Heart left ventricle (tissue), 16 donors: ENCODE measurements around the gene HMGXB4. TPM values are rescaled to one million over a fixed set of nuclear protein-coding genes. Genes with fewer than 3 reads are reported as not detected.
A peak's percentile ranks its signal among the peaks of the same experiment; 100 is the strongest.

Experiments
- ATAC-seq, 4 donors: fragments of 200-7000 bp; cut with Tn5 transposase; one replicate each; pipeline ENCODE4 v1.9.1; 2020 to 2022; ENCODE audit warnings: moderate library complexity in 4 of 4, mild to moderate bottlenecking in 3 of 4, moderate number of reproducible peaks in 1 of 4
- DNase-seq, 5 donors: peaks; one replicate each; pipeline ENCODE4 v3.0.0-alpha.2; 2020
- H3K27ac ChIP-seq, 12 donors: fragments of 200-600 bp; sonication (generic) in 4 of 12; one replicate each; pipeline versions ENCODE4 v1.5.0 to v1.8.0; 2016 to 2022; ENCODE audit warnings: mild to moderate bottlenecking in 2 of 12
- H3K27me3 ChIP-seq, 9 donors: fragments of 200-600 bp; sonication (generic) in 2 of 9; one replicate each; pipeline versions ENCODE4 v1.5.1 to v1.8.0; 2016 to 2022; ENCODE audit warnings: mild to moderate bottlenecking in 3 of 9
- H3K36me3 ChIP-seq, 9 donors: fragments of 200-600 bp; sonication (generic) in 2 of 9; one replicate each; pipeline versions ENCODE4 v1.5.0 to v1.8.0; 2018 to 2022; ENCODE audit warnings: mild to moderate bottlenecking in 2 of 9
- H3K4me1 ChIP-seq, 12 donors: fragments of 200-600 bp; sonication (generic) in 4 of 12; one replicate each; pipeline versions ENCODE4 v1.5.0 to v1.8.0; 2016 to 2022; ENCODE audit warnings: mild to moderate bottlenecking in 3 of 12
- H3K4me3 ChIP-seq, 12 donors: fragments of 200-600 bp; sonication (generic) in 4 of 12; one replicate each; pipeline versions ENCODE4 v1.5.0 to v1.8.0; 2017 to 2022; ENCODE audit warnings: mild to moderate bottlenecking in 9 of 12, moderate library complexity in 4 of 12
- H3K9me3 ChIP-seq, 12 donors: fragments of 200-600 bp; sonication (generic) in 4 of 12; one replicate each; pipeline versions ENCODE4 v1.5.0 to v1.8.0; 2016 to 2022; ENCODE audit warnings: mild to moderate bottlenecking in 1 of 12
- POLR2A ChIP-seq, 2 donors: fragments of 450-650 bp; IDR thresholded peaks; one replicate each; pipeline ENCODE4 v1.6.1; 2017; ENCODE audit warnings: antibody characterized with exemption in 2 of 2, mild to moderate bottlenecking in 2 of 2, moderate library complexity in 2 of 2
- WGBS, 4 donors: extraction: QIAGEN DNeasy Blood & Tissue Kit in 2 of 4; methylation state at CpG; one replicate each; pipeline versions ENCODE4 v1.1.5 to v1.1.7; 2013 to 2018; 5-methylcytosine and 5-hydroxymethylcytosine counted together
- intact Hi-C, 10 donors: fragments of 100-400 bp; cut with DNase I; formaldehyde crosslinking; loops; one replicate each; pipeline versions ENCODE4 v1.11.1 to v1.14.2; 2022
- polyA plus RNA-seq, 2 donors: library from polyadenylated mRNA; stranded (reverse); fragments of 200-250 nt; gene quantifications; one replicate each; pipeline ENCODE4 v1.2.3, GENCODE V29; 2013
- total RNA-seq, 9 donors: library from RNA; depleted of rRNA in 2 of 9; stranded (reverse); fragments of >200 nt in 2 of 9; fragmentation: NEBNext Ultra II Directional in 3 of 9; extraction: Animal tissue kit (Norgen Biotek cat#: 25700) in 3 of 9; gene quantifications; one replicate each; pipeline versions ENCODE4 v1.1.0 to v1.2.4, GENCODE V29; 2016 to 2023
- TF ChIP-seq, protein P1 (sequence below), 12 donors: fragments of 200-600 bp; sonication (generic) in 4 of 12; IDR thresholded peaks; one replicate each; pipeline versions ENCODE4 v1.5.0 to v1.8.0; 2018 to 2022; ENCODE audit warnings: antibody characterized with exemption in 12 of 12, mild to moderate bottlenecking in 5 of 12
- donor health status: ischemic (EF 13 %, LVEDD 7.1; RV severe dilation, severe dysfunction).
- donor health status: healthy with polysubstance abuse.
- donor health status: DM: no; HTN: yes; CAD: no.
- donor health status: DM: no; HTN: no; CAD: no.
- donor health status: ischemic (EF 25% LVEDD 6.9; RV normal size, moderate dysfunction).
- donor health status: ischemic (EF 25% LVEDD 5.7; RV mildly dilated, moderate dysfunction).
- donor health status: healthy.
- donor health status: DM: yes; HTN: yes; CAD: no.
- donor health status: ischemic (EF 35%, LVEDD 5.7; RV mildly dilated, moderate dysfunction).
- donor health status: nonischemic (EF 11% LVEDD 7.7; RV severe dilation, severe dysfunction).
- donor health status: DM: yes; HTN: yes; CAD: no.
- donor health status: PGD.
- donor health status: ischemic (EF 29% LVEDD 5.4; RV normal size, mild dysfunction).
- donor health status: nonischemic (EF 23%, LVEDD 6.1; RV moderate dilation, normal function).

Gene HMGXB4
- total and polyA plus RNA-seq, 11 donors, result 5.6 to 14.2 (median 8.0) TPM

DNA sequence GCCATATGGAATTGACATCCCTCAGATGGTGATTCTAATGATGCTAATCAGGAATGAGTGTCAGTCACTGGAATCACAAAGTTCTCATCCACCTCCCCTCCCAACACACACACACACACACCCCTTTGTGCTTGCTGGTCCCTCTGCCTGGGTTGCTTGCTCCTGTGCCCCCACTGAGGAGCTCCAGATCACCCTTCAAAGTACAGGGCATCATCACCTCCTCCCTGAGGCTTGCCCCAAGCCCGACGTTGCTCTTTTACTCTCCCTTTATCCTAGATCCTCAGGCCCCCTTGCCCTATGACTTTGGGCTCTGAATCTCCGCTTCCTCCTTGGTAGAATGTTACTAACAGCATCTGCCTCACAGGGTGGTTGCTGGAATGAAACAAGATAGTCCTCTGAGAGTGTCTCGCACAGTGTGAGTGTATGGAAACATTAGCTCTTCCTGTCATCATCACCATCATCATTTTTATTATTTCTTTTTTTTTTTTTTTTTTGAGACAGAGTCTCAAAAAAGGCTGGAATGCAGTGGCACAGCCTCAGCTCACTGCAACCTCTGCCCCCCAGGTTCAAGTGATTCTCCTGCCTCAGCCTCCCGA is 45.8 kb downstream of the HMGXB4 start:
- ATAC-seq (no peak), DNase-seq (no peak)
- H3K9me3 ChIP-seq, result no peaks in the 10 kb centered on the region
- intact Hi-C loops, result no loop called here
- no peak overlapping the region for H3K4me3 ChIP-seq
- 73 to 92% (median 86%) methylated on average over 5 of the region's 5 CpGs for whole genome bisulfite sequencing, 4 donors
- H3K36me3 ChIP-seq, result no peaks in the 10 kb centered on the region
- TF ChIP-seq, protein P1, sequence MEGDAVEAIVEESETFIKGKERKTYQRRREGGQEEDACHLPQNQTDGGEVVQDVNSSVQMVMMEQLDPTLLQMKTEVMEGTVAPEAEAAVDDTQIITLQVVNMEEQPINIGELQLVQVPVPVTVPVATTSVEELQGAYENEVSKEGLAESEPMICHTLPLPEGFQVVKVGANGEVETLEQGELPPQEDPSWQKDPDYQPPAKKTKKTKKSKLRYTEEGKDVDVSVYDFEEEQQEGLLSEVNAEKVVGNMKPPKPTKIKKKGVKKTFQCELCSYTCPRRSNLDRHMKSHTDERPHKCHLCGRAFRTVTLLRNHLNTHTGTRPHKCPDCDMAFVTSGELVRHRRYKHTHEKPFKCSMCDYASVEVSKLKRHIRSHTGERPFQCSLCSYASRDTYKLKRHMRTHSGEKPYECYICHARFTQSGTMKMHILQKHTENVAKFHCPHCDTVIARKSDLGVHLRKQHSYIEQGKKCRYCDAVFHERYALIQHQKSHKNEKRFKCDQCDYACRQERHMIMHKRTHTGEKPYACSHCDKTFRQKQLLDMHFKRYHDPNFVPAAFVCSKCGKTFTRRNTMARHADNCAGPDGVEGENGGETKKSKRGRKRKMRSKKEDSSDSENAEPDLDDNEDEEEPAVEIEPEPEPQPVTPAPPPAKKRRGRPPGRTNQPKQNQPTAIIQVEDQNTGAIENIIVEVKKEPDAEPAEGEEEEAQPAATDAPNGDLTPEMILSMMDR (IDR thresholded peaks at IDR 0.05), result no peak
- H3K4me1 ChIP-seq, result peaks cover 6 to 77% (median 42%) of the 10 kb centered on the region in 12 donors
- peak overlapping the region in 1 of 12 donors; percentile 24 for H3K27ac ChIP-seq
- no peaks in the 10 kb centered on the region for H3K27me3 ChIP-seq

DNA sequence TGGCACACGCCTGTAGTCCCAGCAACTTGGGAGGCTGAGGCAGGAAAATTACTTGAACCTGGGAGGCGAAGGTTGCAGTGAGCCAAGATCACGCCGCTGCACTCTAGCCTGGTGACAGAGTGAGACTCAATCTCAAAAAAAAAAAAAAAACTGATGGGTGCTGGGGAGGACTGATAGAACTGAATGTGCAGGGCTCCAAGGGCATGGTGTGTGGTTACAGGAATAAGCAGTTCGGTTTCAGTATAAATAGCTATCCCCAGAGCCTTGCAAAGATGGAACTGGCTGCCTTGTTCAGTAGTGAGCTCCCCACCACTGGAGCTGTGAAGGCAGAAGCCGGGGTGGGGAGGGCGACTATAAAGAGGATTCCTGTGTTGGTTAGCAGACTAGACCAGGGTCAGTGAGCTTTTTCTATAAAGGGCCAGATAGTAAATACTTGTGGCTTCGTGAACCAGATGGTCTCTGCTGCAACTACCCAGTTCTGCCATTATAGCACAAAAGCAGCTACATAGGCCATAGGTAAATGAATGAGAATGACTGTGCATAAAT is 48.3 kb downstream of the HMGXB4 start:
- H3K36me3 ChIP-seq, result peaks cover 0 to 5% (median 0%) of the 10 kb centered on the region in 9 donors
- H3K27me3 ChIP-seq, result no peaks in the 10 kb centered on the region
- intact Hi-C loops, result no loop called here
- WGBS, 4 donors, result 68 to 91% (median 73%) methylated on average over 8 of the region's 8 CpGs
- TF ChIP-seq POLR2A (IDR thresholded peaks at IDR 0.05), result no peak
- TF ChIP-seq, protein P1 (IDR thresholded peaks at IDR 0.05), result no peak
- no peak overlapping the region for H3K4me3 ChIP-seq
- peak; percentile 68 to 75 (median 72) for ATAC-seq
- peaks cover 6 to 82% (median 37%) of the 10 kb centered on the region in 12 donors for H3K4me1 ChIP-seq
- no peak for DNase-seq
- peak overlapping the region in 10 of 12 donors; percentile 21 to 76 (median 60) for H3K27ac ChIP-seq
- H3K9me3 ChIP-seq, result no peaks in the 10 kb centered on the region

DNA sequence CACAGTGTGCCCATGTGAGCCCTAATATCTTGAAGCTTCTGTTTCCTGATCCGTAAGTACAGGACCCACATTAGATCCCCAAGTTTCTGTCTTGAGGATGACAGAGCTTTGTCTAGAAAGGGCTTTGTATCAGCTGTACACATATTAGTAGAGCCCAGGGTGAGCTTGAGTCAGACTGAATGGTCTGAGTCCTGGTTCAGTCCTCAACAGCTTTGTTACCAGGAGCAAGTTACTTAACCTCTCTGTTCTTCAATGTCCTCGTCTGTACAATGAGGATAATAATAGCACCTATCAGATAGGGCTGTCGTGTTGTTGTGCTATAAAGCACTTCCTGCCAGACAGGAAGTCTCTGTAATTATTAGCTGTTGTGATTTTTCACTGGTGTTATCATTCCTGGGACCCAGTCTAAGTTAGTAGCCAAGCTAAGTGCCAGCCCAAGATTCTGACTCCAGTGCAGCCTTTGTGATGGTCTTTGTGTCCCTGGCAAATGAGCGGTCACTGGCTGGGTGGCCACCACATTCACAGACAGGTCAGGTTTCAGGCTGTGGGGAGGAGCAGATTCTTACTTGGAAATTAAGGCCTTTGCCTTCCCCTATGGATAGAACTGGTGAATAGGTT is 49.2 kb downstream of the HMGXB4 start:
- no peak overlapping the region for H3K4me3 ChIP-seq
- DNase-seq (no peak), ATAC-seq (peak in 2 of 4 donors; percentile 5 to 31)
- peak overlapping the region in 10 of 12 donors; percentile 21 to 76 (median 60) for H3K27ac ChIP-seq
- peaks cover 6 to 82% (median 38%) of the 10 kb centered on the region in 12 donors for H3K4me1 ChIP-seq
- no peaks in the 10 kb centered on the region for H3K27me3 ChIP-seq
- H3K9me3 ChIP-seq, result no peaks in the 10 kb centered on the region
- 35 to 42% (median 37%) methylated on average over 3 to 4 of the region's 4 CpGs for WGBS, 4 donors
- H3K36me3 ChIP-seq, result peaks cover 0 to 5% (median 0%) of the 10 kb centered on the region in 9 donors
- TF ChIP-seq POLR2A (IDR thresholded peaks at IDR 0.05), result no peak
- TF ChIP-seq, protein P1 (IDR thresholded peaks at IDR 0.05), result no peak
- intact Hi-C loops, result no loop called here

DNA sequence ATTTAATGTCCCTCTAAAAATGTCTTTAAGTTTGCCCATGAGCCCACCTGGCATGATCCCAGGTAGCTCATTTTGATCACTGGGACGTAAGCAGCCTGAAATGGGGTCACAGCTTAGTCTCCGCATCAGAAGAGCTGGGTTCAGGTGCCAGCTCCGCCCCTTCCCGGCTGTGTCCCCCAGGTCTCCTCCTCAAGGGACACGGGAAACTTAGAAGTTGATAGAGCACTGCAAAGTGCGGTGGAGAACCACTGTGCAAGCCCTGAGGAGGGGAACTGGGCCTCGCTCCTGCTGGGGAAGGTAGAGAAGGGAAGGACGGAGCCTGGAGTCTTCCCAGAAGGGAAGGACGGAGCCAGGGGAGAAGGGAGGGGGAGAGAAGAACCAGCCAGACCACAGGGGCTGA is 50.1 kb downstream of the HMGXB4 start:
- TF ChIP-seq, protein P1 (IDR thresholded peaks at IDR 0.05), result no peak
- no peak for TF ChIP-seq POLR2A (IDR thresholded peaks at IDR 0.05)
- 73 to 83% (median 80%) methylated on average over 9 of the region's 9 CpGs for WGBS, 4 donors
- intact Hi-C loops, result no loop called here
- peaks cover 6 to 83% (median 41%) of the 10 kb centered on the region in 12 donors for H3K4me1 ChIP-seq
- H3K36me3 ChIP-seq, result peaks cover 0 to 5% (median 0%) of the 10 kb centered on the region in 9 donors
- H3K27ac ChIP-seq, result peak overlapping the region in 3 of 12 donors; percentile 16 to 75 (median 59)
- ATAC-seq (no peak), DNase-seq (no peak)
- no peaks in the 10 kb centered on the region for H3K27me3 ChIP-seq
- H3K9me3 ChIP-seq, result no peaks in the 10 kb centered on the region
- H3K4me3 ChIP-seq, result no peak overlapping the region
